Immature natural killer cell (primary cell): Measurements from ENCODE around the gene PNLIP. TPM values are rescaled to one million over a fixed set of nuclear protein-coding genes. Genes with fewer than 3 reads are reported as not detected.

Experiments
- DNase-seq, 3 donors: peaks; one replicate each; pipeline ENCODE4 v3.0.0; 2022; ENCODE audit warnings: mixed read lengths in 1 of 3
- H3K27ac Mint-ChIP-seq, 6 donors: one replicate each; pipeline ENCODE4 v1.8.0; 2020; ENCODE audit warnings: mixed read lengths in 6 of 6, mild to moderate bottlenecking in 5 of 6, inconsistent platforms in 4 of 6, moderate library complexity in 3 of 6
- H3K27me3 Mint-ChIP-seq, 3 donors: one replicate each; pipeline ENCODE4 v1.8.0; 2020 to 2021; ENCODE audit warnings: low read depth in 3 of 3, mild to moderate bottlenecking in 3 of 3, mixed read lengths in 3 of 3, moderate library complexity in 3 of 3, inconsistent platforms in 1 of 3
- H3K36me3 Mint-ChIP-seq, 3 donors: one replicate each; pipeline ENCODE4 v1.8.0; 2020; ENCODE audit warnings: mixed read lengths in 3 of 3, inconsistent platforms in 2 of 3, mild to moderate bottlenecking in 2 of 3
- H3K4me1 Mint-ChIP-seq, 2 donors: one replicate each; pipeline ENCODE4 v1.8.0; 2020; ENCODE audit warnings: inconsistent platforms in 2 of 2, mild to moderate bottlenecking in 2 of 2, mixed read lengths in 2 of 2, moderate library complexity in 1 of 2
- H3K4me3 Mint-ChIP-seq, 5 donors: one replicate each; pipeline ENCODE4 v1.8.0; 2020; ENCODE audit warnings: mild to moderate bottlenecking in 5 of 5, mixed read lengths in 5 of 5, inconsistent platforms in 3 of 5, moderate library complexity in 3 of 5
- H3K9me3 Mint-ChIP-seq, 6 donors: one replicate each; pipeline ENCODE4 v1.8.0; 2020; ENCODE audit warnings: mild to moderate bottlenecking in 6 of 6, mixed read lengths in 6 of 6, inconsistent platforms in 4 of 6, moderate library complexity in 3 of 6
- polyA plus RNA-seq, 3 donors: library from polyadenylated mRNA; unstranded; fragments of 300-500 nt; fragmentation: Illumina TruSeq; gene quantifications; one replicate each; pipeline ENCODE4 v1.2.3, GENCODE V29; 2021

Gene PNLIP
- polyA plus RNA-seq: not detected

DNA sequence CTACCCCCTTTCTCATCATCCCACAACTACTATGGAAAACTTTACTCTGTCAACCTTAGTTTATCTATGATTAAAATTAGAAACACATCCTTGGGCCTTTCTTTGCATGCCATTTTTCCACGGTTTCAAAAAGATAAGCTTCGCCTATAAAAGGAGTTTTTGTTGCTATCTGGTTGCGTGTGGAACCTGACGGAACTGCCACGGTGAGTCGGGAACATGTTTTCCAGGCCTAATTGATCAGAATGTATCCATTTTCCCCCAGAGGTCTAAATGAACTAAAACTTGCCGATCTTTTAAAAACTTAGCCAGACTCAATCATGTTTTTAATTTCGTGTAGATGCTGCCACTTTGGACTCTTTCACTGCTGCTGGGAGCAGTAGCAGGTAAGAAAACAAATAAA is at the start of gene PNLIP:
PNLIP (plus strand) TSS at position 176 of the 400 bp plus-strand sequence; CDS start at position 338, 162 bp downstream.
- no peaks in the 10 kb centered on the region for H3K4me1 Mint-ChIP-seq
- no peaks in the 10 kb centered on the region for H3K27me3 Mint-ChIP-seq
- no peak within 1 kb of the TSS for H3K4me3 Mint-ChIP-seq
- H3K9me3 Mint-ChIP-seq: peaks cover 0 to 18% (median 3%) of the 10 kb centered on the region in 6 donors
- H3K27ac Mint-ChIP-seq: no peak within 1 kb of the TSS
- H3K36me3 Mint-ChIP-seq: peaks cover 0 to 3% (median 0%) of the 10 kb centered on the region in 3 donors
- DNase-seq: no peak

DNA sequence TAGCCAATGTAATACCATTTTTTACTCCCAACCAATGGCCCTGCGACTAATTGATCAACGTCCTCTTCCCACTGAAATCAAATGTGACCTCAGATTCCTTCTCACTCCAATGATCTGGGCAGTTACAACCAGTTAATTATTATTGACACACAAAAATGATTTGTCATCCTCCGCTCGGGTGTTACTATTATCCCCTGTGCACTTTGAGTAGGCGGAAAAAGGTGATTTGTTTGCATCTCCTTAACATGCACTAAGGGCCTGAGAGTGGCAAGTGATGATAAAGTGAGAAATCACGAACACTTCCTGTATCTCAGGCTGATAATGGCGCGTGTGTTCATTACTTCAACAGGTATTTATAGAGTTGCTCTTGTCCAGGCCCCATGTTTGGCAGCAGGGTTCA is 40.9 kb upstream of the PNLIP start:
- no peak for DNase-seq
- H3K9me3 Mint-ChIP-seq: peaks cover 0 to 20% (median 5%) of the 10 kb centered on the region in 6 donors
- H3K27ac Mint-ChIP-seq: no peak overlapping the region
- H3K36me3 Mint-ChIP-seq: no peaks in the 10 kb centered on the region
- no peak overlapping the region for H3K4me3 Mint-ChIP-seq
- H3K27me3 Mint-ChIP-seq: peaks cover 0 to 8% (median 2%) of the 10 kb centered on the region in 3 donors
- H3K4me1 Mint-ChIP-seq: no peaks in the 10 kb centered on the region

DNA sequence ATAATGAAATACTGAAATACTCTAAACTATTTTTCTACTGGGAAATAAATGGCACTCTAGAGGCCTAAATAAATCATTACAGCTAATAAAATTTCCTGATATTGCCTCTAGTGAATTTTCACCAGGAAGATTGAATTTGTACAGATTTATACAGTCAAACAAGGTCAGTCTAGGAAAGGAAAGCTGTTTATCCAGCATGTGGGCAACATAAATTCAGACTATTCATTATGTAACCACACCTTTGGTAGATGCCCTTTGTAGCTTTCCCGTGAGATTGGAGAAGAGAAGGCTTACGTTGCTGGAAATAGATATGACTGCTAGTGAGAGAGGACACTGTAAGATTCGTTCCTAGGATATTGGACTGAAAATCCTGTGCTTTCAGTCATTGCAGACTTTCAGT is 35.2 kb upstream of the PNLIP start:
- Mint-ChIP-seq H3K4me3 (no peak overlapping the region), H3K9me3 (peaks cover 0 to 11% (median 2%) of the 10 kb centered on the region in 6 donors), H3K4me1 (no peaks in the 10 kb centered on the region), H3K27ac (no peak overlapping the region), H3K36me3 (no peaks in the 10 kb centered on the region), H3K27me3 (peaks cover 0 to 6% (median 0%) of the 10 kb centered on the region in 3 donors)
- DNase-seq: no peak

DNA sequence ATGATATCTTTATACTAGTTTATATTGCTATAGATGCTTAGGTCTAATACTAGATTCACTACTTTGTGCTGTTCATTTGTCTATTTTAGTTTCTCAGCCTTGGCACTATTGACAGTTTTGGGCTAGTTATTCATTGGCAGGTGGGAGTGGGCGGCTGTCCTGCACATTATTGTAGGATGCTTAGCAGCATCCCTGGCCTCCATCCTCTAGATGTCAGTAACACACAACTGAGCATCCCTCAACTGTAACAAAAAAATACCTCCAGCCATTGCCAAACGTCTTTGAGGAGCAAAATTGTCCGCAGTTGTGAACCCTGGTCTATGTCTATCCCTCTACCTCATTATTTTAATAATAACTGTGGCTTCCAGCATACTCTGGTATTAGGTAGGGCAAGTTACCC is 34.4 kb upstream of the PNLIP start:
- DNase-seq: no peak
- Mint-ChIP-seq H3K36me3 (no peaks in the 10 kb centered on the region), H3K4me1 (no peaks in the 10 kb centered on the region), H3K9me3 (peaks cover 0 to 11% (median 2%) of the 10 kb centered on the region in 6 donors), H3K27ac (no peak overlapping the region), H3K4me3 (no peak overlapping the region), H3K27me3 (peaks cover 0 to 6% (median 0%) of the 10 kb centered on the region in 3 donors)

DNA sequence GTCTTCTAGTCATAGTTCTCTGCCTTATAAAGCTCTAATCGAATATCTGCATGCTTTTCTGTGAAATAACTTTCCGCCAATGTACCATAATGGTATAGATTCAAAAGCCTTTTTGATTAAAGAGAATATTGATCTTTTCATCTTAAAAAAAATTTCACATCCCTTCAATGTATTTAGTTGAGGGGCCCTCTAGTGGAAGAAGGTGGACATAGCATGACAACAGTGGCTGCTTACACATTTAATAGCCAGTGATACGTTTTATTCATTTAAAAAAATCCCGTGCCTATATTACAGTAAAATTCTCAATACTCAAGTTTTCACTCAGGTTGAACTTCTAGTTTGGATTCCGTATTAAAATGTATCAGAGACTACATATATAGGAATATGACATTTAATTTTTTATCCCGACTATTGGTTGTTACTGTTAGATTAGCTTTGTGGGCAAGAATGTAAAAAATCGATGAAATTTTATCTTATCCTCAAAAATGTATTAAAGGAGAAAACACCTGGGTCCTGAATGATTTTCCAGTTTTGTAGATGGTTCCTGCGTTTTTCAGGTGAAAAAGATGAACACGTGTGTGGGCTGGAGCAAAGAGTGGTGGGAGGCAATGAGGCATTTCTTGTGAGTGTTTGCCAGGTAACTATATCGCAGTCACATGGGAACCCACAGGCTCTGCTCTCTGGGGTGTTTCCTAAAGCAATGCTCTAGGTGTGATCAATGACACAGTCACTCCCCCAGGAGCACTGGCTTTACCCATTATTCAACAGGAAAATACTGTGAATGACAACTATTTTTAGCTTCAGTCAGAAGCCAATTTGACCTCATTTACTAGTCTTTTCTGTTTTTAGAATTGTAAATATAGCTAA is 24.1 kb upstream of the PNLIP start:
- Mint-ChIP-seq H3K36me3 (no peaks in the 10 kb centered on the region), H3K9me3 (no peaks in the 10 kb centered on the region), H3K4me1 (no peaks in the 10 kb centered on the region), H3K27me3 (peaks cover 0 to 3% (median 0%) of the 10 kb centered on the region in 3 donors), H3K4me3 (no peak overlapping the region), H3K27ac (no peak overlapping the region)
- DNase-seq: no peak

DNA sequence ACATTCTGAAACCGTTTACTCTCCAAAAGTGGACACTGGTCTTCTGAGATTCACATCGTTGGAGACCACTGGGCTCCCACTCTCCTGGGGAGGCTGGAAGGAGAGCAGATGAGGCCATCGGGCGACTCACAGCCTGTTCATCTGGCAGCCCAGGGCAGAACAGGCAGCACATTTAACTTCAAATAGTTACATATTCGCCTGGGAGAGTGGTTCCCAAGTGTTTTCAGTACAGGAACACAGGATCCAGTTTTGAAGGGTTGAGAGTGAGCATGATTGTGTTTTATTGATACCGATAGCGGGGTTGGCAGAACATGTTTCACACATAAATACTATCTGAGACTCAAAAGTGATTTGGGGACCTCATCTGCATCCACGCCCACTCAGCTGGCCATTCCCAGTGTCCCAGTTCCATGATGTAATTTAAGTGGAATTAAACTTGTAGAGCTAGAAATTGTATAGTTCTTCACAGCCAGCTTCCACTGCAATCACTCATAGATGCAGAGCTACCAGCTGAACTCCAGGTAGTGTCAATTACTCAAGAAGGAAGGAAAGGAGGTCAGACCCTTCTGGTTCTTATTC is 22.8 kb upstream of the PNLIP start:
- peaks cover 0 to 4% (median 0%) of the 10 kb centered on the region in 6 donors for H3K9me3 Mint-ChIP-seq
- H3K27ac Mint-ChIP-seq: no peak overlapping the region
- no peak overlapping the region for H3K4me3 Mint-ChIP-seq
- no peaks in the 10 kb centered on the region for H3K4me1 Mint-ChIP-seq
- H3K36me3 Mint-ChIP-seq: no peaks in the 10 kb centered on the region
- no peak for DNase-seq
- peaks cover 0 to 3% (median 0%) of the 10 kb centered on the region in 3 donors for H3K27me3 Mint-ChIP-seq

DNA sequence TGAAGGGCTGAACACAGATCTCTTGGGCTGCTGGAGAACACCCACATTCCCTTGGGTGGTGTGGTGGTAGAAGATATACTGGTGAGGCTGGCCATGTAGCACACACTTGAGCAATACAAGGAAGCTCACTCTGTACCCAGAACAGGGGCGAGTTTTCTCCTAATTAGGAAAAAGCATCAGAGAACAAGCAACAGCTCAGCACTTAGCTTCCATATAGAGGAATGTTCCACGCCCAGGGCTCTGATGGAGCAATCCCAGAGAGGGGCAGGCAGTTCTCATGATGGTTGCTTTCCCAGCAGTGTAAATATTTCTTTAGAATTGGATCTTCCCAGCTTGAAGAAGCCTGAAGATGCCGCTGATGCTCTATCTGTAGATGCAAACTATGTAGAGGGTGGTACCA is 21.0 kb upstream of the PNLIP start:
- no peak for DNase-seq
- Mint-ChIP-seq H3K27ac (no peak overlapping the region), H3K36me3 (no peaks in the 10 kb centered on the region), H3K9me3 (peaks cover 0 to 4% (median 0%) of the 10 kb centered on the region in 6 donors), H3K4me3 (no peak overlapping the region), H3K27me3 (peaks cover 0 to 3% (median 0%) of the 10 kb centered on the region in 3 donors), H3K4me1 (no peaks in the 10 kb centered on the region)

DNA sequence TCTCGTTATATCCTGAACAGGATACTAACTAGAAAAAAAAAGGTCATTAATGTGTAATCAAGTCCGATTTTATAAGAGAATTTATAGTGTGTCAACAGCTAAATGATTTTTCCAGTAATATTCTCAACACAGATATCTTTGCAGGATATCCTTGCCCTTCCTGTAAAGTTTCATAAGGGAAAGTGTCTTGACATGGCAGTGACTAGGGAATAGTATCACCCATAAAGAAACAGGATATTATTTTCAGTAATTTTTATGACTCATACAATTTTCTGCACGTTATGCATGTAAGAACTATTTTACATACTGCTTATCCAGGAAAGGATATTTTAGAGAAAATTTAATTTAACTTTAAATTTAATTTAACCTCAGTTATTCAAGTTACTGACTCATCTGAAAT is 19.5 kb upstream of the PNLIP start:
- Mint-ChIP-seq H3K36me3 (no peaks in the 10 kb centered on the region), H3K27me3 (peaks cover 0 to 3% (median 0%) of the 10 kb centered on the region in 3 donors), H3K9me3 (peaks cover 0 to 4% (median 0%) of the 10 kb centered on the region in 6 donors), H3K27ac (no peak overlapping the region), H3K4me1 (no peaks in the 10 kb centered on the region), H3K4me3 (no peak overlapping the region)
- no peak for DNase-seq

DNA sequence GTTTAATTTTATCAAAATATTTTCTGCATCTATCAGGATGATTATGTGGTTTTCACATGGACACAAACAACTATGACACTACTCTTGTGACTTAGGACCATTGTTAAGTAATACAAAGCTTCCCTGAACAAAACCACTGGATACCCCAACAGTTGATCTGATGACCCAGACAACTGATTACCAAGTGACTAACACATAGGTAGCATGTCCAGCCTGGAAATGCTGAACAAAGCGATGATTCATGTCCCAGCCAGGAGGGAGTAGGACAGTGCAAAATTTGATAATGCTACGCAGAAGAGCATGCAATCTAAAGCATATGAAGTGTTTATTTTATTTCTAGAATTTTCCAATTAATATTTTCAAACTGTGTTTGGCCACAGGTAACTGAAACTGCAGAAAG is 8.9 kb upstream of the PNLIP start:
- H3K4me1 Mint-ChIP-seq: no peaks in the 10 kb centered on the region
- H3K27ac Mint-ChIP-seq: no peak overlapping the region
- peaks cover 1 to 13% (median 5%) of the 10 kb centered on the region in 6 donors for H3K9me3 Mint-ChIP-seq
- H3K36me3 Mint-ChIP-seq: peaks cover 0 to 4% (median 0%) of the 10 kb centered on the region in 3 donors
- no peak for DNase-seq
- no peak overlapping the region for H3K4me3 Mint-ChIP-seq
- H3K27me3 Mint-ChIP-seq: peaks cover 1 to 3% (median 2%) of the 10 kb centered on the region in 3 donors

DNA sequence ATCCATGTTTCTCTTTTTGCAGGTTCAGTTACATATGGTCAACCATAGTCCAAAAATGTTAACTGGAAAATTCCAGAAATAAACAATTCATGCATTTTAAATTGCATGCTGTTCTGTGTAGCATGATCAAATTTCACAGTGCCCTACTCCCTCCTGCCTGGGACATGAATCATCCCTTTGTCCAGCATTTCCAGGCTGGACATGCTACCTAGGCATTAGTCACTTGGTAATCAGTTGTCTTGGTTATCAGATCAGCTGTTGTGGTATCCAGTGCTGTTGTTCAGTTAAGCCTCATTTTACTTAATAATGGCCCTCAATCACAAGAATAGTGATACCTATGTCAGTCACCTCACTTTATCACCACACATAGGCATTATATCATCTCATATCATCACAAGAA is 7.3 kb upstream of the PNLIP start:
- H3K27me3 Mint-ChIP-seq: peaks cover 0 to 3% (median 1%) of the 10 kb centered on the region in 3 donors
- no peak overlapping the region for H3K27ac Mint-ChIP-seq

DNA sequence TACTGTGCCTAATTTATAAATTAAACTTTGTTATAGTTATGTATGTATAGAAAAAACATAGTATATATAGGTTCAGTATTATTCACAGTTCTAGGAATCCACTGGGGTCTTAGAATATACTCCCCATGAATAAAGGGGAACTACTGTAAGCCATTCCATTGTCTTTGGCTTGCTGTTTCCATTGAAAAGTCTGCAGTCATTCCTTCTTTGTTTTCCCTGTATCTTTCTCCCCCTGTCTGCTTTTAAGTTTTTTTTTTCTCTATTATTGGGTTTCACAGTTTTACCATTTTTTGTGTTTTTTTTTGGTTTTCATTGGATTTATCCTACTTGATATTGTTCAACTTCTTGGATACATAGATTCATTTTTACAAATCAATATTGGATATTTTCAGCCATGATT is 6.7 kb upstream of the PNLIP start:
- H3K27ac Mint-ChIP-seq: no peak overlapping the region
- no peaks in the 10 kb centered on the region for H3K4me1 Mint-ChIP-seq
- peaks cover 0 to 4% (median 0%) of the 10 kb centered on the region in 3 donors for H3K36me3 Mint-ChIP-seq
- H3K27me3 Mint-ChIP-seq: peaks cover 0 to 3% (median 1%) of the 10 kb centered on the region in 3 donors
- peaks cover 0 to 11% (median 3%) of the 10 kb centered on the region in 6 donors for H3K9me3 Mint-ChIP-seq
- H3K4me3 Mint-ChIP-seq: no peak overlapping the region
- no peak for DNase-seq

More for the DNA sequence above, 7.3 kb upstream of the PNLIP start:
- no peaks in the 10 kb centered on the region for H3K4me1 Mint-ChIP-seq
- H3K4me3 Mint-ChIP-seq: no peak overlapping the region
- no peak for DNase-seq
- H3K36me3 Mint-ChIP-seq: peaks cover 0 to 4% (median 0%) of the 10 kb centered on the region in 3 donors
- peaks cover 0 to 11% (median 3%) of the 10 kb centered on the region in 6 donors for H3K9me3 Mint-ChIP-seq

DNA sequence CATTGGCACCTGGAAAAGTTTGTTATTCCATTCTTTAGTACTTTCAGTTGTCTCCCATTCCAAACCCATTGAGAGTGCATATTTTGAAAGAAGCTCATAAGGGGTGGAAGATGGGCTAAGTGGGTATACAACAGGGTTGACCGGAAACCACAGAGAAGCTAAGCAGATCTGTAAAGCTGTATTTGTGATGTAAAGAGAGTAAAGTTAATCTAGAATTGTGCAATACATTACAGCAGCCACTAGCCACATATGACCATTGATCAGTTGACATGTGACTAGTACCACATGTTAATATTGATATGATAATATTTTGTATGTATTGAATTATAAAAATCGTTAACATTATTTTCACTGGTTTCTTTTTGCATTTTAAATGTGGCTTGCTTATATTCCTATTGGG is 4.9 kb upstream of the PNLIP start:
- Mint-ChIP-seq H3K36me3 (peaks cover 0 to 5% (median 0%) of the 10 kb centered on the region in 3 donors), H3K27ac (no peak overlapping the region), H3K4me1 (no peaks in the 10 kb centered on the region), H3K4me3 (no peak overlapping the region), H3K27me3 (peaks cover 0 to 1% (median 1%) of the 10 kb centered on the region in 3 donors), H3K9me3 (peaks cover 0 to 21% (median 2%) of the 10 kb centered on the region in 6 donors)
- no peak for DNase-seq

DNA sequence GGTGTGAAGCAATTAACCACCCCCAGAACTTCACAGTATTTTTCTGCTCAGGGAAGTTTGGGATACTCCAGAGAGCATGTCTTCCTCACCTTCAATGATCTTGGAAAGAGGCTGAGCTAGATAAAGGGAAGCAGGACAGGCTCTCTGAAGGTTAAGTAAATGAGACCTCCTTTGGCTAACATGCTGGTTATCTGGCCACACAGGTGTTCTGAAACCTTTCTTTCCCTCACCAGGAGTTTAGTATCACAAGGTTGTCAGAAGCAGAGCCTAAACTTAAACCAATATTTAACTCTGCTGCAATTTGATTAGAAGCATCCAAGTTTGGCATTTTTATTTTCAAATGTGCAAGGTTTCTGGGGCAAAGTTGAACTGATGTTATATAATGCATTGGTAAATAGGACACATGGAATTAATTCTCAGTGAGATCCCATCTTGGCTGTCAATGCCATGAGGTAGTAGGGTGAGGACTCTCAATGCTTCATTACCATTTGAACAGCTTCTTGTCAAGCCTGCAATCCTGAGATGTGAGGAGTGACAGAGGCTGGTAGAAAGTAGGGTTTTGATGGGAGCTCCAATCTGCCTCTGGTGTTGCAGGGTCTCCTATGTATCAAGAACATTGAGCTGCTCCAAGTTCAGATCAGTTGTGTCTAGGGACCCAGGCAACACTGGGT is 3.6 kb upstream of the PNLIP start:
- peaks cover 0 to 7% (median 0%) of the 10 kb centered on the region in 3 donors for H3K36me3 Mint-ChIP-seq
- no peaks in the 10 kb centered on the region for H3K27me3 Mint-ChIP-seq

DNA sequence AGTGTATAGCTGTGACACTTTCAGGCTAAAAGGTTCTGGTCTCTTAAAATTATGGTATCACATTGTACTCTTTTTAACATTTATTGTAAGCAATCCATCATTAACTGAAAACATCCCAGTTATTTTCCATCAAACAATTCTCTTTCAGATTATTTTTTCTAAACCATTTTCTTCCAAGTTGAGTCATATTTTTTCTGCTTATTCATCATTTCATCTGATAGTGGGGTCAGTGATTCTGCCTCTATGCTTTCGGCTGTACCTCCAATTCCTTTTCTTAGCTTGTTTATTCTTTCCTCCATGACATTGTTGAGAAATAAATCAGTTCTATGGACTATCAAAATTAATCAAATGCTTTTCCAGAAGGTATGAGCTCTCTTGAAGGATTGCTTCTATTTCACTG is 609 bp upstream of the PNLIP start:
- no peaks in the 10 kb centered on the region for H3K4me1 Mint-ChIP-seq
- no peaks in the 10 kb centered on the region for H3K27me3 Mint-ChIP-seq
- no peak for DNase-seq
- peaks cover 0 to 3% (median 0%) of the 10 kb centered on the region in 3 donors for H3K36me3 Mint-ChIP-seq
- no peak overlapping the region for H3K27ac Mint-ChIP-seq
- H3K9me3 Mint-ChIP-seq: peaks cover 0 to 18% (median 4%) of the 10 kb centered on the region in 6 donors
- no peak overlapping the region for H3K4me3 Mint-ChIP-seq

More for the DNA sequence above, 3.6 kb upstream of the PNLIP start:
- no peaks in the 10 kb centered on the region for H3K4me1 Mint-ChIP-seq
- no peak overlapping the region for H3K27ac Mint-ChIP-seq
- H3K4me3 Mint-ChIP-seq: no peak overlapping the region
- H3K9me3 Mint-ChIP-seq: peaks cover 0 to 24% (median 4%) of the 10 kb centered on the region in 6 donors
- DNase-seq: no peak
